A673 (cell line): ENCODE measurements around the gene PARD3.

Experiments
- EZH2 ChIP-seq: fragments of 200-600 bp; sonication (generic); IDR thresholded peaks from 2 replicates; pipeline ENCODE4 v1.6.1; 2017; ENCODE audit warnings: borderline replicate concordance, low read depth, mild to moderate bottlenecking, mixed read lengths, antibody characterized with exemption, low read length; ENCODE audit not compliant: poor library complexity, severe bottlenecking
- TF ChIP-seq, protein P1 (sequence below): fragments of 300-800, 200-600 bp; sonication (generic); conservative IDR thresholded peaks from 2 replicates; pipeline ENCODE4 v1.5.1; 2017; ENCODE audit warnings: low read depth, mild to moderate bottlenecking, antibody characterized with exemption, low read length, moderate library complexity, mixed read lengths

DNA sequence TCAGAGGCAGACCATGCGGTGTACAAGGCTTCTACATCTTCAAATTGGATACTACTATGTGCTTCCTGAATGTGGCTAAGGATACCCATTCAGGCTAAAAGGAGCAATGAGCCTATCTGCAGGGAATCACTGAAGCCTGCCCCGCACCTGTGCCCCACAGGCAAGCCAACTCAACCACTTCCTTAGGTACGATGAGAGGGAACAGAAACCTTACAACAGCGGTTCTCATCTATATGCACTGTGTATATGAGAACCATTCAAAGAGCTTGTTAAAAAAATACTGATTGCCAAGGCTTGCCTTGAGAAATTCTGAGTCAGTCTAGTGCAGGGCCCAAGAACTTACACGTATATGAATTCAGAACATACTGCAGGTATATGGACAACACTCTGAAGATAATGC, 679.6 kb downstream of the PARD3 start:
- TF ChIP-seq, protein P1, sequence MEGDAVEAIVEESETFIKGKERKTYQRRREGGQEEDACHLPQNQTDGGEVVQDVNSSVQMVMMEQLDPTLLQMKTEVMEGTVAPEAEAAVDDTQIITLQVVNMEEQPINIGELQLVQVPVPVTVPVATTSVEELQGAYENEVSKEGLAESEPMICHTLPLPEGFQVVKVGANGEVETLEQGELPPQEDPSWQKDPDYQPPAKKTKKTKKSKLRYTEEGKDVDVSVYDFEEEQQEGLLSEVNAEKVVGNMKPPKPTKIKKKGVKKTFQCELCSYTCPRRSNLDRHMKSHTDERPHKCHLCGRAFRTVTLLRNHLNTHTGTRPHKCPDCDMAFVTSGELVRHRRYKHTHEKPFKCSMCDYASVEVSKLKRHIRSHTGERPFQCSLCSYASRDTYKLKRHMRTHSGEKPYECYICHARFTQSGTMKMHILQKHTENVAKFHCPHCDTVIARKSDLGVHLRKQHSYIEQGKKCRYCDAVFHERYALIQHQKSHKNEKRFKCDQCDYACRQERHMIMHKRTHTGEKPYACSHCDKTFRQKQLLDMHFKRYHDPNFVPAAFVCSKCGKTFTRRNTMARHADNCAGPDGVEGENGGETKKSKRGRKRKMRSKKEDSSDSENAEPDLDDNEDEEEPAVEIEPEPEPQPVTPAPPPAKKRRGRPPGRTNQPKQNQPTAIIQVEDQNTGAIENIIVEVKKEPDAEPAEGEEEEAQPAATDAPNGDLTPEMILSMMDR: no peak
- no peak for TF ChIP-seq EZH2
